GM12892 (cell line): ENCODE data around the gene TEX101.

Experiments used
- POLR2A ChIP-seq: IDR thresholded peaks from 2 replicates; pipeline ENCODE4 v1.6.1; 2011; ENCODE audit warnings: low read depth, low read length, control low read depth
- POLR2AphosphoS5 ChIP-seq: IDR thresholded peaks from 2 replicates; pipeline ENCODE4 v1.6.1; 2011; ENCODE audit warnings: low read depth, low read length, control low read depth
- TAF1 ChIP-seq: IDR thresholded peaks from 2 replicates; pipeline ENCODE4 v1.6.1; 2011; ENCODE audit warnings: low read depth, mild to moderate bottlenecking, control low read depth, low read length, borderline replicate concordance

GRCh38 chr19:43409415-43409814, 5.3 kb upstream of the TEX101 start:
- TF ChIP-seq POLR2A (no peak), POLR2AphosphoS5 (no peak), TAF1 (no peak)
